K562 (cell line): ENCODE measurements around the gene BCL2A1. TPM values are rescaled to one million over a fixed set of nuclear protein-coding genes. Genes with fewer than 3 reads are reported as not detected.

Experiments used
- EP300 ChIP-seq: IDR thresholded peaks from 2 replicates; pipeline ENCODE4 v1.6.1; 2012; ENCODE audit warnings: low read length, improper control_type of control experiment
- ERF ChIP-seq: fragments of 450-650 bp; formaldehyde crosslinking; IDR thresholded peaks from 2 replicates; pipeline ENCODE4 v1.4.0; 2020; ENCODE audit warnings: mild to moderate bottlenecking, mixed read lengths
- RERE ChIP-seq: sonication (generic); formaldehyde crosslinking; IDR thresholded peaks from 2 replicates; pipeline ENCODE4 v1.8.0; 2023; ENCODE audit warnings: missing genetic modification reagents, mild to moderate bottlenecking, borderline replicate concordance
- RREB1 ChIP-seq: fragments of 250-450 bp; sonication (Bioruptor Pico); IDR thresholded peaks from 2 replicates; pipeline ENCODE4 v1.4.0; 2020
- polyA plus RNA-seq, 8 experiments: library from polyadenylated mRNA; depleted of rRNA in 4 of 8; stranded (reverse) in 5 of 8; unstranded in 3 of 8; fragments of >200 nt; fragmentation: Nextera tagmentation in 2 of 8; fragmentation: Illumina TruSeq in 1 of 8; extraction: Ambion mirVana in 2 of 8; extraction: Trizol in 1 of 8; gene quantifications; 2 replicates each; pipeline versions ENCODE4 v1.2.1 to v1.2.3, GENCODE V29; 2011 to 2014; ENCODE audit warnings: inconsistent platforms in 1 of 8, missing spikeins in 1 of 8
- total RNA-seq, 7 experiments: library from RNA; depleted of rRNA in 6 of 7; stranded (reverse); fragments of >200 nt in 6 of 7; fragmentation: Illumina TruSeq in 2 of 7; extraction: Trizol in 2 of 7; gene quantifications; 2 replicates each; pipeline versions ENCODE4 v1.2.1 to v1.2.3, GENCODE V29; 2011 to 2021; ENCODE audit warnings: low replicate concordance in 1 of 7

The BCL2A1 gene
- total and polyA plus RNA-seq, 9 of the 15 experiments (the other 6 are each of a cell fraction or from before 2014, with no cell fraction given): 0.11 to 1.2 (median 0.25) TPM; not detected in 4

- TF ChIP-seq RERE (CRISPR knock-in tag) (no peak), ERF (CRISPR knock-in tag) (no peak), EP300 (no peak), RREB1 (CRISPR knock-in tag) (no peak)
- TF ChIP-seq, all 486 proteins: peak for 0
Measured at GRCh38 chr15:79962178-79962577, 8.8 kb downstream of the BCL2A1 start (continued).
